HG02852 (cell line): ENCODE data around the gene CROCC2.

Experiments
- ATAC-seq: cut with Tn5 transposase; IDR thresholded peaks from one replicate; pipeline ENCODE4 v1.9.1; 2021; ENCODE audit warnings: mild to moderate bottlenecking, moderate library complexity; ENCODE audit not compliant: unreplicated experiment

The CROCC2 gene

DNA sequence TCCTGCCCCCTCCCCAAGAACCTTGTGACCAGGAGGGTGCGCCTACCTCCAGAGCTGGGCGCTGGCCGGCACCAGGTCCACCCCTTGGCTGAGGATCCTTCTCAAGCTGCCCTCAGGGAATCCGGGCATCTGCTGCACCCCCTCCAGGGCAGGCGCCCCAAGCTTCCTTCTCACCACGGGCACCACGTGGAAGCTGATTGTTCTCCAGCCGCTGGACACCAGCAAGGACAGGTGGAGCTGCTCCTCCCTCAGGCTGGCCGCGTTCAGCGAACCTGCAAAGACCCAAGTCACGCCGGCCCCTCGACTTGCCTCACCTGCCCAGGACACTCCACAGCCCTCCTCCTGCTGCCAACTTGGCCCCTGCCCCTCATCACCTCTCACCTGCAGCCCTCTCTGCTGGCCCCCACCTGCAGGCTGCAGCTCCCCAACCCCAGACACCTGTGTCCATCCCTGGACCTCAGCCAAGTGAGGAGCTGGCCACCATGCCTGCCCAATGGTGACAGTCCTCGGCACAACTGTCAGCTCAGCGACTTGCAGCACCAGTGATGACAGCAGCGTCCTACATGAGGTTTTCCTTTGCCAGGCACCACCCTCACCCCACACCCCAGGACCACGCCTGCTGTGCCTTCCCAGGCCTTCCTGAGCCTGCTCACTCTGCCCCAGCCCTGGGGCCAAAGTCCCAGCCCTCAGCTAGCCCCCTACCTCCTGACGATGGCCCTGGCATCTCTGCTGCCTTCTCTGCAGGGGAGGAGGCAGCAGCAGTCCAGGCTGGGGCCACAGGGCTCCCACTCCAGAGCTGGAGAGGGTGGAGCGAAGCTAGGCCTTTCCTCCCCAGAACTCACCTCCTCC is 14.4 kb upstream of the CROCC2 start:
- ATAC-seq = no peak

DNA sequence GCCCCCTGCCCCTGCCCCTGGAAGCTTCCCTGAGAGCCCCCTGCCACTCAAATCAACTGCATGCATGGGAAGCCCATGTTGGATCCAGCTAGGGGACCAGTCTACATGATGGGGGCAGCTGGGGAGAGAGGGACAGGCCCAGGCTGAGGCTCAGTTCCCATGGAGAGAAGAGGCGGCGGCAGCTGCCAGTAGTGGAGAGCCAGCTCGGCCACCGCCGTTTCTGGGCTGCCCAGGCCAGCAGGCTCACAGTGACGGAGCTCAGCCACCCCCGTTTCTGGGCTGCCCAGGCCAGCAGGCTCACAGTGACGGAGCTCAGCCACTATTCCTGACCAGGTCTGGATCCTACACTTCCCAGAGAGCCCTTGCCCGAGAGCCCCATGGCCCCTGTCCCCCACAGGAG is 13.8 kb upstream of the CROCC2 start:
- ATAC-seq = no peak

DNA sequence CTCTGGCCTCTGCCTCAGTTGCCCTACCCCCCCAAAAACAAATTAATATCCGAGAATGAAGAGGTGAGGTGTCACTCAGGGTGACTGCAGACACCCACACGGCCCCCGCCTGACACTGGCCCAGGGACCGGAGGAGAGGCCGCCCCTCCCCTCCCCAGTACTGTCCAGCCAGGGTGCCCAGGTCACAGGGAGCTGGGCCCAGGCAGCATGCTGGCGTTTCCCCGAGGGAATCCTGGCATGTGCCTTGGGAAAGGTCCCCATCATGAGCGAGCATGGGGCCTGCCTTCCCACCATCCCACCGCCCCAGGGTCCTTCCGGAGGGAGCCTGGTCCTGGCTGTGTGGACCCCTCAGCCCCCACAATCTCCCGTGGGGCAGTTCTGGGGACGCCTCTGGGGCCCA is 13.2 kb upstream of the CROCC2 start:
- ATAC-seq = no peak

DNA sequence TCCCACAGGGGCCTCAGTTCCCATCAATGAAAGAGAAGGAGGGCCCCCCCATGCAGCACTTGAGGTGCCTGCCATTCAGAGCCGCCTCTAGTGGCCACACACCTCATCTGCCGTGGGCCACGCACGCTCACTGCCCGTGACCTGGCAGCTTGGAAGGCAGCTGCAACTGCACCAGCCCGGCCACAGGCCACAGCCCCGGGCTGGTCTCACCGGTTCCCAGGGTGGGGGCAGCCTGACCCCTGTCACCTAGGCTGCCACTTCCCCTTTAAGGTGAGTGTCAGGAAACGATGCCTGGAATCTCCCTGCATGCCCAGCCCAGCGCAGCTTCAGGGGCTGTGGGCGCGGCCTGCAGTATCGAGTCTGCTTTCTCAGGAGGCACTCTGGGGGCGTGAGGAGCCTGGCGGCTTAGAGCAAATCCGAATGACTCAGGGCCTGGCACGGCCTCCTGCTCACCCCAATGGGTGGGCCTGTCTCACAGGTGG is 12.7 kb upstream of the CROCC2 start:
- no peak for ATAC-seq

DNA sequence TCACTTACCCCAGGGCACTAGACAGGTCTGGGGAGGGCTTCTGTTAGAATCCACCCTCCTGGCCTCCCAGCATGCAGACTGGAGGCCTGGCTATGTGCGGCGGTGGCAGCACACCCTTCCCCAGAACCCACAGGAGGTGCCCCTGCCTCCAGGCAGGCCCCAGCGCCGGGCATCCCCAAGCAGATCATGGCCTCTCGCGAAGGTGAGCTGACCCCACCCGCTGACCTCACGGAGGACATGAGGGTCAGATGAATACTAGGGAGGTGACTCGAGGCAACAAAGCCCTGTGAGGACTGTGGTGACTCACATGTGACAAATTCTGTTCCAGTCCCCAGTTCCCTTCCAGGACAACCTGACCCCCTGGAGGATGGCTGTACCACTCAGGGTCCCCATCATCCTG is 12.1 kb upstream of the CROCC2 start:
- ATAC-seq = no peak

DNA sequence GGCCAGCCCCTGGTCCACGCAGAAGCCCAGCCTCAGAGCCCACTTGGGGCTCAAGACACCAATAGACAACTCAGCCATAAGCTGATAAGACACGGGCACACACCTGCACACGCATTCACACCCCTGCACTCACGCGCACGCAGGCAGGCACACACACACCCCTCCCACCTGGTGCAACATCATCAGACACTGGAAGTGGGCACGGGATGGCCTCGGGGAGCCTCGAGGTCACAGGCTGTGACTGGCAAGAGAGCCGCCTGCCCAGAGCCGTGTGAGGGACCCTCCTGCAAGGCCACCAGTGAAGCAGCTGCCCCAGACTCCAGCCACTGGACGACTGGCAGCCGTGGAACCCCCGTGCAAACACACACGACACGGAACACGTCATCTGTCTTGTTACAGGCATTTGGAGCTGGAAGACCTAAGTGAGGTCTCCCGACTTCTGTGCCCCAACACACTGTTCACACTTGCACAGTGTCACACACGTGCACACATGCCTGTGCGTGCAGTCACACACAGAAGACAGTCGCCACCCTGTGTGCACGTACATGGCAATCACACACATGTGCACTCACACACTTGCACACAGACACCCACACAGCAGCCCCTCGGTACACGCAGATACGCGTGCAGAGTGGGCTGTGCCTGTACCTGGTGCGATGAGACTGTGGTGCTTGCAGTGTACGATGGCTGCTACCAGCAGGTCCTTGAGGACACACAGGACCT is 11.1 kb upstream of the CROCC2 start:
- ATAC-seq = no peak

DNA sequence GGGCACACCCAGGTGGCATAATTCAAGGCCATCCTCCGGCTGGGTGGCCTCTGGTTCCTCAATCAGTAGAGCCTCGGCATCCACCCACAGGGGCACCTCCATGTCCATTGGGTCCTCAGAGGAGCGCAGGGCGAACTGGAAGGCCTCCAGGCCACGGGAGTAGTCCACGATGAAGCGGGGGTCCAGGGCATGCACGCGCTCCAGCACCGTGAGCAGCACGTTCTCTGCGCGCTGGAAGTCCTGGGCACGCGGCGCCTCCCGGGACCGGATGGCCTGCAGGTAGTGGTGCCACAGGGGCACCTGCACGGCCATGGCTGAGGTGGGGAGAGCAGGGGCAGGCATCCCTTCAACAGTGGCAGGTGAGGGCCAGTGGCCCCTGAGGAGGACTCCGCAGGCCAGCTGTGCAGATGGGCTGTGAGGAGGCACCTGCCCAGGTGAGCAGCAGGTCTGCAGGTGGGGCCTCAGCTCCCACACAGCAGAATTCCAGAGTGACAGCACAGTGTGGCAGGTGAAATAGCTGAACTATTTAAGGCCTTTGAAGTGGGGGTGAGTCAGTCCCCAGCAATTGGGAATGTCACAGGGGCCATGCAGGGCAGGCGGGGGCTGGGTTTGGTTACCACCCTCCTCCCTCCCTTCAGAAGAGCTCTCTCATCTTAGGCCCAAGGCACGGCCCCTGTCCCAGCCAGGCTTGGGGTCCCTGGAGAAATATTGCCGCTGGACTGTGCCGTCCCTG is 10.3 kb upstream of the CROCC2 start, which contains the start of gene MAB21L4:
Gene MAB21L4 (minus strand): TSS at position 501 of the 733 bp plus-strand sequence. CDS start 159 bp downstream, at position 342.
- no peak for ATAC-seq

DNA sequence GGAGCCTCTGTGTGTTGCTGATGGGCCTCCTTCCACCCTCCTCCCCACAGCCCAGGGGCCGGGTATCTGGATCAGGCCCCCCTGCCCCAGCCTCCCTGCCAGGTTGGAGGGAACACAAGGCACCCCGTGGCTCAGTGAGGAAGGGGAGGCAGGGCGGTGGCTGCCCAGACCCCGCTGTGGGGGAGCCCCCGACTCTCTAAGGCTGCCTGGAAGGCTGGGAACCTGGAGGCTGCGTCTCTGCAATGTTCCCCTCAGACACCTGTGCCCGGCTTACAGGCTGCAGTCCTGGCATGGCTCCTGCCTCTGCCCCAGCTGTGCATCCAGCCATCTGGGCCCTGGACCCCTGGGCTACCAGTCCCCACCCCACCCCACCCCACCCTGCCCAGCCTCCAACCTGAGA is 9.7 kb upstream of the CROCC2 start:
- ATAC-seq = no peak

DNA sequence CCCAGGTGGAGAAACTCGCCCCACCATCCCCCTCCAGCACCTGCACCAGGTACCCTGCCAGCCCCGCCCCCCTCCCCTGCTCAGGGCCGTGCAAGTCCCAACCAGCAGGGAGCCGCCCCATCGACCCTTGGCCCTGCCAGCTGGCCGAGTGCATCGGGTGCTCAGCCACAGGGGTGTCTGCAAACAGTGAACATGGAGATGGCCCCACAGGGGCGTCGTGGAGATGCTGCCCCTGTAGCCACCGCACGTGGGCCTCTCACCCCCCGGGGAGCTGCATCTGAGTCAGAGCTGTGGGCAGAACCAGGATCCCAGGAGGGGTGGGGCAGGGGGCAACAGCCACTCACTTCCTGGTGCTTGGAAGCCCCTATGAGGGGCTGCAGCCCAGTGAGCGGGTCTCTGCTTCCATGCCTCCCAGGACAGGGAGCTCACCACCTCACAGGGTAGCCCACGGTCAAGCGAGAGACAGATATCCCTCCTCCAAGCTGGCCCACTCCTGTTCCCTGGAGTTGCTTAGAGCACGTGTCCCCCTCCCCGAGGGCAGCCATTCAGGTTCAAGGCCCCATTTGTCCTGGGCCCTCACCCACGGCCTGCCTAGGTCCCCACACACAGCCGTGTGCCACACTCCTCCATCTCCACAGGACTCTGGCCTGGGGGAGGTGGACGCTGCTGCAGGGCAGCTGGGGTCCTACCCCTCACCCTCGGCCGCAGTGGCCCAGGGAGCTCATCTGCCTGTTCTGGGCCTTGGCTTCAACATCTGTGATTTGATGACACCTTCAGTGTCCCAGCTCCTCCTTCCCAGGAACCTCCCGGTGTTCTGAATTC is 9.1 kb upstream of the CROCC2 start:
- ATAC-seq = no peak

DNA sequence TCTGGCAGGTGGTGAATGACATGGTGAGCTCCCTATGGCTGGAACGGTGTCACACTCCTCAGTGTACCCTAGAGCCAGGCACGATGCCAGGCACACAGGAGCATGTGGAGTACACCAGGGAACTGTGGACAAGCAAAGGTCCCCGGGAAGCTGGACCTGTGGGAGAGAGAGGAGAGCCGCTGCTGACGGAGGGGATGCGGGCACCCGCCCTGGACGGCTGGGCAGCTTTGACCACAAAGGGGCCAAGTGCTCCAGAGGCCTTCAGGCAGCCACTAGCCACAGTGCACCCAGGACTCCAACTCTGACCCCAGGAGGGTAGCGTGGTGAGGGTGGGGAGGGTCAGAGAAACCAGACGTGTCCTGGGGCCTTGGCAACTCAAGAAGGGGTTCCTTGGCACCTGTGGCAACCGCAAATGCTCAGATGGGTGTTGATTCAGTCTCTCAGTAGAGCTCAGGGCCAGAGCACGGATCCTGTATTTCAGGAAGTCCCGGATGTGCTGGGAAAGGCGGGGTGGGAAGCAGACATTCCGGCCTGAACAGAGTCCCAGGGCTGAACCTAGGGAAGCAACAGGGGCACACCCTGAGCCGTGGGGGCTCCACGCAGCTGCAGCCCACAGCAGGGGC is 7.9 kb upstream of the CROCC2 start:
- no peak for ATAC-seq

DNA sequence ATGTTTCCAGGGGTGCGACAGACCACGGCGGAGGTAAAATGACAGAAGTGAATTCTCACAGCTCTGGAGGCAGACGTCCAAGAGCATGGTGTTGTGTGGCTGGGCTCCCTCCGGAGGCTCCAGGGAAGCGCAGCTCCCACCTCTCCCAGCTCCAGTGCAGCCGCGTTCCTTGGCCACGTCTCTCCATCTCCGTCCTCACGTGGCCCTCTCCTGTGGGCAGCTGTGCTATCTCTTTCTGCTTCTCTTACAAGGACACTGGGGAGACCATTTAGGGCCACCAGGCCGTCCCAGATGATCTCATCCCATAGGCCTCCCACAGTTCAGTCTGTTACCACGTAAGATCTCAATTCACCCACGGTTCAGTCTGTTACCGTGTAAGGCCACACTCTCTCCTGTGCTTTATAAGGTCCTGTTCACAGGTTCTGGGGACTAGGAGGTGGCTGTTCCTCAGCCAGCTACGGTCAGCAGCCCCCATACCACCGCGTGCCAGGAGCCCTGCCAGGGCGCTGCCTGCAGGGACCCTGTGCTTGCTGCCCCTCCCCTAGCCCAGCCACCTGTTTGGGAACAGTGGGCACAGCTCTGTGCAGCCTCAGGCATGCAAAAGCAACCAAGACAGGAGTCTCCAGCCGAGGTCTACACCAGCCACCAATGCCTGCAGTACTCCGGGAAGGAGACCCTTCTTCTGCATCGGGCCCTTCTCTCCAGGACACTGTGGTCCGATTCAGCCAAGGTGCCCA is 7.2 kb upstream of the CROCC2 start:
- ATAC-seq = no peak

DNA sequence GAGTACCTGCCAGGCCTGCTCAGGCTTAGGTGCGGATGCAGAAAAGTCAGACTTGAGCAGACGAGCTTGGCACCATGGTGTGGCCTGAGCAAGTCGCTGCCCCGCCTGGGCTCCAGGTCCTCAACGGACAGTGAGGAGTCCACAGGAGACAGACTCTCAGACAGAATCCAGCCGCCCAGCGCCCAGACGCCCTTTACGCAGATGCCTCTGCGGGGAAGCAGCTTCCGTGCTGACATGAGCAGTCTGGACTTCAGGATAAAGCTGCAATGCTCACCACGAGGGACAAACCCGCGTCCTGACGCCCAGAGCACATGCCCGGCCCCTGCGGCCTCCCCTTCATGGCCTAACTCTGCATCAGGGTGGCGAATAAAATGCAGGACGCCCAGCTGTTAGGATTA is 6.7 kb upstream of the CROCC2 start:
- ATAC-seq = no peak

DNA sequence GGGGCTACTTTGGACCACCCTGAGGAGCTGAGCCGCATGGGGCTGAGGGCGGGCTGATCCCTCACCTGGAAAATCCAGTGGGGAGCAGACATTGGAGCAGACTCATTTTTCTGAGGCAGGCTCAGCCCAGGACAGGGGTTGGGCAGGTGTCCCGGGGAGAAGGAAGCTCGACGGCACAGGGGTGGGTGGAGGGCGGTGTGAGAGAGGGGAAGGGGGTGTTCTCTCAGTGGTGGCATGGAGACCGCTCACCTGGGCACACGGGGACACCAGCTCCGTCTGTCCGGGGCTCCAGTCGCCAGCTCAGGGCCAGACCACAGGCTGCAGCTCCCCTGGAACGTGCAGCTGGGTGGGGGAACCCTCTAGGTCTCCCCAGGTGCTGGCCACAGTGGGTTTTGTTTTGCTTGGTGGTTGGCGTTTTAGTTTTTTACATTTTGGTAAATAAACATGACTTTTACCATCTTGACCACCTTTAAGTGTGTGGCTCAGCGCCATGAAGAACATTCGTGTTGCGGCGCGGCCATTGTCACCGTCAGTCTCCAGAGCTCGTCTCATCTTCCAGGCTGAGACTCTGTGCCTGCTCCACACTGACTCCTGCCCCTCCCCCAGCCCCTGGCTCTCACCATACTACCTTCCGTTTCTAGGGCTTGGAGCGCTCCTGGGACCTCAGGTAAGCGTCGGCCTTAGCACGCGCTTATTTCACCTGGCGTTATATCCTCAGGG is 5.8 kb upstream of the CROCC2 start:
- no peak for ATAC-seq

DNA sequence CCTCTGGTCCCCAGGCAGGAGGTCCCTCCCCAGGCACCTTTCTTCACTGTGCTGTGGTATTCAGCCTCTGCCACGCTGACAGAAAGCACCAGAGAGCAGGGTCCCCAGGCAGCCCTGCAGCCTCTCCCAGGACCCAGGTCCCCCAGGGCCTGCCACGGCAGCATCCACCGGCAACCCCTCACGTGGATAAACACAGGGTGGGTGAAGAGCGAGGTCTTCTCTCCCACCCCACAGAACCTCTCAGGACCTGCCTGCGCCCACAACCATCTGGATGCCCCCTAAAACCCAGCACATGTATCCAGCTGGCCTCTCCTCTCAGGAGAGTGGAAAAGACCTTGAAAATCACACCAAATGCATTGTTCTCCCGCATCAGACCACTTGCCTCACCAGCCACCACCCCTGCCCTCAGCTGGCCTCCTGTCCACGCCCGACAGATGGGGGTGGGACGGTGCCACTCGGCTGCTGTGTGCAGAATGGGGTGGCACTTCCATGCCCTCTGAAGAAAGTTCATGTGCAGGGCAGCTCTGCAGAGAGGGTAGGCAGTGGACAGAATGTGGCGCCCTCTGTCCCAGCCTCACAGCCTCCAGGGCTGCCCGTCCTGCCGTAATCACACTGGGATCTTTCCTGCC is 4.0 kb upstream of the CROCC2 start:
- ATAC-seq = no peak

DNA sequence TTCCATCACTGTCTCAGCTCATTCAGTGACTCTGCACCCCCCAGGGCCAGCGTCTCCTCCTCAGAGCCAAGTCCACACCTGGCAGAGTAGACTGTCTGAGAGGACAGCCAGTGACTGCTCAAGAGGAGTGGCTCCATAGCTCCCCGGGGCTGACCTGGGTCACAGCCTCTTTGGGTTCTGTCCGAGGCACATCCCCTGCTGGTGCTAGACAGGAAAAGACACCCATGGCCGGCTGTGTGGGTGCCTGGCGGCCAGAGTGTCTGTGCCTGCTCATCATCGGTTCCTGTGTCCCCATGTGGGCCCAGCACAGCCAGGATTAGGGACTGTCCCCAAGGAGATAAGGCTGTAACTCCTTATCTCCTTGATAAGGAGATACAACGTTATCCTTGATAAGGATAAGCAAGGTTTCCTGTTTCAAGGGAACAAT is 3.5 kb upstream of the CROCC2 start:
- no peak for ATAC-seq

DNA sequence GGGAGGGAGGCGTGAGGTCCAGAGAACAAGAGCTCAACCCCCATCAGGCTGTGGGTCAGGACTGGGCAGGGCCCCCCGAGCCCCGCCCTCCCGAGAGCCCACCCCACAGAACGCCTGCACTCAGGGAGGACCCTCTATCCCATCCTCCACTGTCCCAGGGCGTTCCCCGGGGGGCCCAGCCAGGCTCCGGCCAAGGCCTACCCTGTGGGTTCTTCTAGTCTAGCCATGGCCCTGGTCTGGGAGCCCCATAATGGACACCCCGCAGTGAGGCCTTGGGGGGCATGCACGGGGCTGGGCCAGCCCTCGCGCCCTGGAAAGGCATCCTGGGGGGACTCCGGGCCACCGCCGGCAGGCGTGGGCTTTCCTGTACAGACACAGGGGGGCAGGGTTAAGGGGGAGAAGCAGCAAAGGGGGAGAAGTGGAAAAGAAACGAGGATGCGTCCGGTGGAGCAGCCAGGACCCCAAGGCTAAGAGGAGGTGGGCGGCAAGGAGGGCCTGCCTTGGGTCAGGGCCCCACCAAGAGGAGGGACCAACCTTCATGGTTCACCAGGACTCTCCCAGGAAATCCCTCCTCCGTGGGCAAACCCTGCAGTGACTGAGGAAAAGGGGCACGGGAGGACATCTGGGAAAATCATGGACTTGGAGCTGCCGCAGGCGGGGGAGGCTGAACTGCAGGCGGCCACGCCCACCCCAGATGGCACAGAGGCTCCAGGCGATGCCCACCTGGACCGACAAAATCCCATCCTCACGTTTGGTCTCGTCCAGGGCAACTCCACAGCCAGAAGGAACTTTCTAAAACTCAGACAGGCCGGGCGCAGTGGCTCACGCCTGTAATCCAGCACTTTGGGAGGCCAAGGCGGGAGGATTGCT is 2.7 kb upstream of the CROCC2 start:
- no peak for ATAC-seq
